ENCODE measurements around the gene GLCE. TPM values are rescaled to one million over a fixed set of nuclear protein-coding genes. Genes with fewer than 3 reads are reported as not detected.

The GLCE gene
- total and polyA plus RNA-seq, 10 of the 15 experiments (the other 5 are each of a cell fraction or from before 2014, with no cell fraction given), result 2.1 to 11.9 (median 2.9) TPM

GRCh38 chr15:69131362-69132220 is 28.8 kb upstream of the GLCE start:
- SMC1A ChIA-PET (ENCODE audit: uncharacterized antibody, unreplicated experiment), result interaction anchor here (1.0 kb wide), 1 partner anchor 10 kb away, joined by 3 read pairs; no protein-coding TSS in a partner anchor
- no TSS peak for BruUV-seq (replicated peaks)

GRCh38 chr15:69132430-69132829 is 28.0 kb upstream of the GLCE start:
- 30% methylated on average over 4 of the region's 4 CpGs for whole genome bisulfite sequencing (ENCODE audit: insufficient coverage, insufficient replicate concordance, low lambda C conversion rate, missing lambda C conversion rate)
- Histone ChIP-seq H2AFZ (ENCODE audit: control insufficient read depth, low read depth, low read length) (no peak overlapping the region), H4K20me1 (ENCODE audit: control insufficient read depth, insufficient read depth) (no peaks in the 10 kb centered on the region), H3K9me3 (replicated peaks; ENCODE audit: control insufficient read depth, insufficient read depth, low read length) (no peaks in the 10 kb centered on the region), H3K36me3 (ENCODE audit: control insufficient read depth in 2 of 2, insufficient read depth in 2 of 2, low read length in 1 of 2) (no peaks in the 10 kb centered on the region), H3K4me2 (ENCODE audit: control insufficient read depth, insufficient read depth) (no peak overlapping the region), H3K27me3 (replicated peaks in 1 of 2; ENCODE audit: control insufficient read depth in 2 of 2, insufficient read depth in 2 of 2, low read length in 1 of 2) (peaks cover 0 to 4% of the 10 kb centered on the region in 2 experiments; a peak in 1 of 4 replicates), H3K4me1 (ENCODE audit: control insufficient read depth, insufficient read depth, low read length) (no peaks in the 10 kb centered on the region), H3K79me2 (ENCODE audit: control insufficient read depth, insufficient read depth, low read length) (no peaks in the 10 kb centered on the region), H3K9ac (ENCODE audit: control insufficient read depth, insufficient read depth, low read length) (no peak overlapping the region), H3K27ac (ENCODE audit: control insufficient read depth, insufficient read depth) (no peak overlapping the region), H3K4me3 (no peak overlapping the region)
- FAIRE-seq (no peak), ATAC-seq (no peak), DNase-seq (ENCODE audit: low read depth, low spot score) (no peak)
- intact Hi-C loops (cut with micrococcal nuclease; ENCODE audit: unreplicated experiment) (no loop called here), in situ Hi-C loops (cut with MboI) (no loop called here)
- RAD21 ChIA-PET (ENCODE audit: unreplicated experiment), result no interaction called here
- no TSS peak for BruUV-seq (replicated peaks)
- POLR2A ChIA-PET, result no interaction called here
- CTCF ChIA-PET, result no interaction called here
- SMC1A ChIA-PET (ENCODE audit: uncharacterized antibody, unreplicated experiment), result interaction anchor here (1.0 kb wide), 1 partner anchor 10 kb away, joined by 3 read pairs; no protein-coding TSS in a partner anchor
- TF ChIP-seq NFYB (IDR thresholded peaks at IDR 0.05; ENCODE audit: insufficient read depth, low read depth, low read length) (no peak), SRF (IDR thresholded peaks at IDR 0.05; ENCODE audit: low read depth in 2 of 2, low read length in 2 of 2) (no peak), NRF1 (conservative IDR thresholded peaks at IDR 0.05; ENCODE audit: low read depth, low read length) (no peak), NR2C2 (IDR thresholded peaks at IDR 0.05; ENCODE audit: borderline replicate concordance, control insufficient read depth, insufficient read length, low read depth) (no peak), FOXK2 (IDR thresholded peaks at IDR 0.05) (no peak), CEBPB (IDR thresholded peaks at IDR 0.05; ENCODE audit: borderline replicate concordance in 1 of 2, low read depth in 2 of 2, low read length in 2 of 2) (no peak), CHD2 (IDR thresholded peaks at IDR 0.05; ENCODE audit: borderline replicate concordance, low read depth, low read length) (no peak), ZBTB11 (CRISPR knock-in tag; IDR thresholded peaks at IDR 0.05) (no peak), SIX5 (IDR thresholded peaks at IDR 0.05; ENCODE audit: low read depth, low read length, severe bottlenecking) (no peak), POLR2AphosphoS2 (IDR thresholded peaks at IDR 0.05; ENCODE audit: low read depth, low read length) (no peak)

More at GRCh38 chr15:69131362-69132220, 28.8 kb upstream of the GLCE start:
- ATAC-seq (peak; percentile 58), FAIRE-seq (no peak), DNase-seq (ENCODE audit: low read depth, low spot score) (no peak)
- no peaks in the 10 kb centered on the region for H3K79me2 ChIP-seq (ENCODE audit: control insufficient read depth, insufficient read depth, low read length)
- no peaks in the 10 kb centered on the region for H3K4me1 ChIP-seq (ENCODE audit: control insufficient read depth, insufficient read depth, low read length)
- no peak overlapping the region for H3K27ac ChIP-seq (ENCODE audit: control insufficient read depth, insufficient read depth)
- H3K27me3 ChIP-seq (replicated peaks in 1 of 2; ENCODE audit: control insufficient read depth in 2 of 2, insufficient read depth in 2 of 2, low read length in 1 of 2), result peaks cover 0 to 4% of the 10 kb centered on the region in 2 experiments; a peak in 1 of 4 replicates
- no peak overlapping the region for H3K9ac ChIP-seq (ENCODE audit: control insufficient read depth, insufficient read depth, low read length)
- H3K4me3 ChIP-seq, result no peak overlapping the region
- ChIA-PET RAD21 (ENCODE audit: unreplicated experiment) (no interaction called here), POLR2A (no interaction called here), CTCF (no interaction called here)
- intact Hi-C loops (cut with micrococcal nuclease; ENCODE audit: unreplicated experiment), result no loop called here
- H2AFZ ChIP-seq (ENCODE audit: control insufficient read depth, low read depth, low read length), result no peak overlapping the region
- TF ChIP-seq ZNF24 (IDR thresholded peaks at IDR 0.05), result no peak
- peak; percentile 69; the same call in 1 of the 2 replicates for TF ChIP-seq SPI1 (IDR thresholded peaks at IDR 0.05; ENCODE audit: borderline replicate concordance, insufficient read depth, low read depth, low read length)
- no peak for TF ChIP-seq NFYA (IDR thresholded peaks at IDR 0.05; ENCODE audit: borderline replicate concordance, low read depth, low read length)
- no peak overlapping the region for H3K4me2 ChIP-seq (ENCODE audit: control insufficient read depth, insufficient read depth)
- 13% methylated on average over 7 of the region's 7 CpGs for WGBS (ENCODE audit: insufficient coverage, insufficient replicate concordance, low lambda C conversion rate, missing lambda C conversion rate)
- no peaks in the 10 kb centered on the region for H3K36me3 ChIP-seq (ENCODE audit: control insufficient read depth in 2 of 2, insufficient read depth in 2 of 2, low read length in 1 of 2)
- H3K9me3 ChIP-seq (replicated peaks; ENCODE audit: control insufficient read depth, insufficient read depth, low read length), result no peaks in the 10 kb centered on the region
- no peaks in the 10 kb centered on the region for H4K20me1 ChIP-seq (ENCODE audit: control insufficient read depth, insufficient read depth)
- in situ Hi-C loops (cut with MboI), result no loop called here

Measured in GM12878 (cell line).